Measurements from ENCODE around the gene CTSH. TPM values are rescaled to one million over a fixed set of nuclear protein-coding genes. Genes with fewer than 3 reads are reported as not detected.

The CTSH gene
- total RNA-seq, 1 donor from 2014 or later = 67.9 TPM

DNA sequence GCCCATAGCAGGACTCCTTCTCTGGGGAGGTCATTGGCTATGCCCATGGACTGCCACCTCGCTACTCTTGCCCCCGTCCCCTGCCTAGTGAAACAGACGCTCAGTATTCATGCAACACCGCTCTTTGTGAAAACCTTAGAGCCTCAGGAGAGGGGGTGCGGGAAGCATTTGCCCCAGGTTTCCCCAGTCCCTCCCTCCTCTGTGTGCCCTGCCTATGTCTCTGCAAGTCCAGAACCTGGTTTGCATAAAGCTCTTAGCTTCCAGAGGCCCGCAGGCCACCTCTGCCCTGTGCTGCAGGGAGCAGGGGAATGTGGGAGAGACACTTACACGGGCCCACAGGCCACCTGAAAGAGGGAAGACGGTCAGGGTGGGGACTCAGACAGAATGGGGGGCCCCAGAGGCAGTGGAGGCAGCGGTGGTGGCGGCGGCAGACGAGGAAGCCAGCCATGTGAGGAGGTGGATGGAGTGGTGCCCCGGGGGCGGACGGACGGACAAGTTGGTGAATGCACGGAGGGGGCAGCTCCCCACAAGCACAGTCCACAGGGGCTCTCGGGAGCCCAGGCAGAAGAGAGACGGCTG lies 33.8 kb upstream of the CTSH start:
- DNase-seq (ENCODE audit: low spot score) = no peak

DNA sequence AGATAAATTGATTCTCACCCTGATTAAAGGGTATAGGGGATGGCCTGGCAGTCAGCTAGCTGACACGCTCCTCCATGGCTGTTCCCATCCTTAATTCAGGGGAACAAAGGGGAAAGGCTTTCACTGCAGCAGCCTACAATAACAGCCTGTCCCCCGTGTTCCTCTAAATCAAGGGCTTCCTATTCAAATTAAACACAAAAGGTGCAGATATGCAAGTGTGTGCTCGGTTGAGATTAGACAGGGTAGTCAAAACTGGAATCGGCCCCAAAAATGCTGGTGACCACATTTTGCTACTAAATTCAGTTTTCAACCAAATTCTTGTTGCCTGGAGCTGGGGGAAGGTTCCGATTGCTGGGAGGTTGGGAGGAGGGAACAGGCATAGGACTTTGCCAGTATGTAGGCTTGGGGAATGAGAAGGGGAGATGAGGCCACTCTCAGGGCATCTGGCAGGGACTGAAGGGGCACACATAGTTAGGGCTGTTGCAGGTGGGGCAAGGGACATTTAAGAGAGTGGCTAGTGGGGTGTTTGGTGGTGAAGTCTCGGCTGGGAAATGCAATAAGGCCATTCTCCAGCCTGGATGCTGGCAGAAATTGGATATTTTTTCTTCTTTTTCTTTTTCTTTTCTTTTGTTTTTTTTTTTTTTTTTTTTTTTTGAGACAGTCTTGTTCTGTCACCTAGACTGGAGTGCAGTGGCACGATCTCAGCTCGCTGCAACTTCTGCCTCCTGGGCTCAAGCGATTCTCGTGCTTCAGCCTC lies 32.9 kb upstream of the CTSH start:
- no peak for DNase-seq (ENCODE audit: low spot score)

DNA sequence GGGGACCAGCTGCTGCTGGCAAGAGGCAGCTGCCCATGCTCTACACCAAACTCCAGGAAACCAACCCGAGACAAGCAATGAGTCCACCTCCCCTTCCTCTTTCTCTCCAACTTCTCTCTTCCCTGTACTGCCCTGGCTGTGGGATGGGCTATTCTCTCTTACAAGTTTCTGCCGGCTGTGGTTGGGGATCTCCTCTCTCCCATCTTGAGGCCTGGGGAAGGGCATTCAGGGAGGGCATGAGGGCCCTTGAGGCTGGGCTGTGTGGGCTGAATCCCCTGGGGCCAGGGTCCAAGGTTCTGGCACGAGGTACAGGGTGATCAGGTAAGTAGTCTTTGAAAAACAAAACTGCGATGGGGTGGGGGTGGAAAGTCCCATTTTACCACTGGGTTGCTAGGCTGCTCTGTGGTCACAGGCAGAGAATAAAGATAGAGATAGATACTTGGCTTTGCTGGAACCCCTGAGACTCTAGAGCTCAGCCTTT lies 32.3 kb upstream of the CTSH start:
- DNase-seq (ENCODE audit: low spot score) = no peak

DNA sequence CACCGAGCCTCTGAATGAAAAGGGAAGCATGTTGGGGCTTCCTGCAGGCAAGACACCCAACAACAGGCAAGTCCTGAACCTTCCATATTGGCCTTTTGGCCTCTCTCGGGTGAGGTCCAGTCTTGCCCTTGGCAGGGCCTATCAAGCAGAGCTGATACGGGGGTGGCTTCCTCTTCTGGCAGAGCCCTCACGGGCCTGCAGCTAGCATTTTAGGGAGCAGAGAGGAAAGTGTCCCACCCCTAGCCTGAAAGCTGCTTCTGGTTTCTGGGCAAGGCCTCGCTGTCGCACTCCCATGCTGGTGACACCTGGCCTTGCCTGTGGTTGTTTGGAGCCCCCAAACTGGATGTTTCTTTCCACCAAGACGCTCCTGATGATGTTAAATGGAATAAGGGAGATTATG lies 31.8 kb upstream of the CTSH start:
- DNase-seq (ENCODE audit: low spot score) = no peak

DNA sequence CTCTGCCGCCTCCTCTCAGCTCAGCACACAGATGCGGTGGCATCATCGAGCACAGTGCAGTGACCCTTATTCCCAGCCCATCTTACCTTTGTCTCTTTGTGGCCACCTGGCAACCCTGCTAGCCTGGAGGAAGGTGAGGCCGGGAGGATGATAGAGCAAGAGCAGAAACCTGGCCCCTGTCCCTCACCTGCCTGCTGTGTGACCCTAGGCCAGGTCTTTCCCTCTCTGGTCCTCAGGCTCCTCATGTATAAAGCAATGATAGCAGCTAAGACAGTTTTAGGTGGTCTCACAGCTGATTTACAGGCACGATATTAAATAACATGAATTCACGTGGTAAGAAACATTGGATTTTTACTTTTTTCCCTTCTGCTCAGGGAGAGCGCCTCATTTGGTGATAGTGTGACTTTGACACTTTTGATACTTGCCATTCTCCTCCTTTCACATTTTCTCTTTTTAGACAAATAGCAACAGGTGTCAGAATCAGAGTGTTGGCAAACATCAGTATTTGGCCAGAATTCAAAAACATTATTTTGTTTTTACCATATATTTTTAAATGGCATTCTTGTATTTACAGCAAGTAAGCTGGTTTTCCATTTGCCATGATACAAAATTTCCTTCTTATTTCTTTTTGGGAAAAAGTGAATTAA lies 29.5 kb upstream of the CTSH start:
- no peak for DNase-seq (ENCODE audit: low spot score)

DNA sequence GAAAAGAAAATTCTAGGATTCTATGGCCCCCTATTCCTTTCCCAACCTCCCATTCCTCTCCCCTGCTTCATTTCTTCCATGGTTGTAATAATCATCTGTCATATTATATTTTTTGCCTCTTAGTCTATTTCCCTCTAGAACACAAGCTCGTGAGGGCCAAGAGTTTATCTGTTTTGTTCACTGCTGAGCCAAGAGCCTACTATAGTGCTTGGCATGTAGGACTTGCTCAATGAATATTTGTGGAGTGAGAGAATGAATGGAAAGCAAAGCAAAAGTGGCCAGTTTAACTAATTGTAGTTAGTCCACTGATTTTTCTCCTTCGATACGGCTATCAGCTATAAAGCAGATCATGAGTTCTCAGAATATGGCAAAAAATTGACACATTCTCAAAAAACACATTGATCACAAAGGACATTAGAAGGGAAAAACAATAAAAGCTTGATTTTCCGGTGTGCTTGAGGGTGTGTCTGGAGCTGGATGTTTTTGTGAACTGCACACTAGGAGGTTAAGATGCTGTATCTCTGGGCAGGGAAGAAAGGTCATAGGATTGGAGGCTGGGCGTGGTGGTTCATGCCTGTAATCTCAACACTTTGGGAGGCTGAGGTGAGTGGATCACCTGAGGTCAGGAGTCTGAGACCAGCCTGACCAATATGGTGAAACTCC lies 25.0 kb upstream of the CTSH start:
- no peak for DNase-seq (ENCODE audit: low spot score)

DNA sequence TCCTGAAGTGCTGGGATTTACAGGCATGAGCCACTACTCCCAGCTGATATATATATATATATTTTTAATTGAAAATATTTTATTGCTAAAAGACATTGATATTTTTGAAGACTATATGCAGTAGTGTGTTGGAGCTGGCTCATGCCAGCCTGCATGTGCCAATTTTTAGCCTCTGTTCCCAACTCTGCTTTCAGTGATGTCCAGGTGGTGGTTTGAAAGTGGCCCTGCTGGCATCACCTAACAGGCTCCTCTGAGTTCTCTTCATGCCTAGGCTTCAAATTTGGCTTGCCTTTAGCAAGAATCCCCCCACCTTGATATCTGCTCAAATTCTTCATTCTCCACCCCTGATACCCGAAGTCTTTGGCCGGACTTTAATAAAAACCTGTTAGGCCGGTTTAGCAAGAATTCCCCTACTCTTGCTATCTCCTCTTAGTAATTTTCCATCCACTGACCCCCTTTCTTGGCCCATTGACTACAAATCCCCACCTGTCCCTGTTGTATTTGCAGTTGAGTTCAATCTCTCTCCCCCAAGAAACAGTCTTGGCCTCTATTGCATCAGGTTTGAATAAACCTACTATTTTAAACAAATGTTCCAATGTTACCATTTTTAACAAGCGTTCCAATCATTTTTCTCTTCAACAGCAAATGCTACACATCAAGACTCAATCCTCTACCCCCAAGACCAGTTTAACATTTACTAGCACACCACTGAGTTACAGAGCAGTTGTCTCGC lies 23.9 kb upstream of the CTSH start:
- DNase-seq (ENCODE audit: low spot score) = no peak

DNA sequence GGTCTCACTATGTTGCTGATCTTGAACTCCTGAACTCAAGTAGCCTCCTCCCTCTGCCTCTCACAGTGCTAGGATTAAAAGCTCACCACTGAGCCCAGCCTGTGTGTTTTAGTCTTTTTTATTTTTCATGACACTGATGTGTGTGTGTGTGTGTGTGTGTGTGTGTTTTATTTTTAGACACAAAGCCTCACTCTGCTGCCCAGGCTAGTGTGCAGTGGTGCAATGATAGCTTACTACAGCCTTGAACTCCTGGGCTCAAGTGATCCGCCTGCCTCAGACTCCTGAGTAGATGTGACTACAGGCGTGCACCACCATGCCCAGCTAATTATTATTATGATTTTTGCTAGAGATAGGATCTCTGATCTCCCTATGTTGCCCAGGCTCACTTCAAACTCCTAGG lies 23.3 kb upstream of the CTSH start:
- DNase-seq (ENCODE audit: low spot score) = no peak

DNA sequence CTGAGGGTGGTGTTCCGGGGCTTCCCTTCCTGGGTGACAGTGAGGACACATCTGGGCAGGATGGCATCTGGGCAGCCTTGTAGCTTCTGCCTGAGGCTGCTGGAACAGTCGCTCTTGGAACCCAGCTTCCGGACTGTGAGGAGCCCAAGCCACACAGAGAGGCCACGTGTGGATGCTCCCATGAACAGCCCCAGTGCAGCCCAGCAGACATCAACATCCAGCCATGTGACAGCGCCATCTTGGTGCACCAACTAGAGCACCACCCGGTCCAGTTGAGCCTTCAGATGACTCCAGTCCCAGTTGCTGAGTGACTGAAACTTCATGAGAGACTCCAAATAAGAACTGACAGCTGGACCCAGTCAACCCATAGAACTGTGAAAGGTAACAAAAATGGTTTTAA lies 15.5 kb upstream of the CTSH start:
- DNase-seq (ENCODE audit: low spot score) = no peak

DNA sequence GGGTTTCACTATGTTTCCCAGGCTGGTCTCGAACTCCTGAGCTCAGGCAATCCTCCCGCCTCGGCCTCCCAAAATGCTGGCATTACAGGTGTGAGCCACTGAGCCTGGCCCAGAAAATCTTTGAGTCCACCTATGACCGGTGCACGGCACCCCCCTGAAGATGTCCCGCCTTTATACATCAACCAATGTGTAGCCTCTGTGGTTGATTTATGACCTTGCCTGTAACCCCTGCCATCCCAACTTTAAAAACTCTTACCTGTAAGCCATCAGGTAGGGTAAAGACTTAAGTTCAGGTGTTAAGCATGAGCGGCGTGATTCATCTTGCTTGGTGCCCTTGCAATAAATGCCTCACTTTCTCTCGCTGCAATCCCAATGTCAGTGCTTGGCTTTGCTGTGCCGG lies 14.5 kb upstream of the CTSH start:
- no peak for DNase-seq (ENCODE audit: low spot score)

DNA sequence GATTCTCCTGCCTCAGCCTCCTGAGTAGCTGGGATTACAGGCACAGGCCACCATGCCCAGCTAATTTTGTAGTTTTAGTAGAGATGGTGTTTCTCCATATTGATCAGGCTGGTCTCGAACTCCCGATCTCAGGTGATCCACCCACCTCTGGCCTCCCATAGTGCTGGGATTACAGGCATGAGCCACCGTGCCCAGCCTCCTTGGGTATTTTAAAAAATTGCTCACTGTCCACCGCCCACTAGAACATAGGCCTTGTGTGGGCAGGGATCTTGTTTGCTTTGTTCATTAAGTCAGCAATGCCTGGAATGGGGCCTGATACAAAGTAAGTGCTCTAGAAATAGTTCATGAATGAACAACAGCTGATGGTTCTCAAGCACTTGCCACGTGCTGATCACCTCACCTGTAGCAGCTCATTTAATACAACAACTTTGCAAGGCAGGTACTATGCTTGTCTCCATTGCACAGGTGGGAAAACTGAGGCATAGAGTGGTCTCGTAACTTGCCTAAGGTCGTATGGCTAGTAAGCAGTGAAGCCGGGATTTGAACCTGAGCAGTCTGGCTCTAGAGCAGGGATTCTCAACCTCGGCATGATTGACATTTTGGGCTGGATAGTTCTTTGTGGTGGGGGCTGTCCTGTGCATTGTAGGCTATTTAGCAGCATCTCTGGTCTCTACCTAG lies 12.7 kb upstream of the CTSH start:
- DNase-seq (ENCODE audit: low spot score) = no peak

DNA sequence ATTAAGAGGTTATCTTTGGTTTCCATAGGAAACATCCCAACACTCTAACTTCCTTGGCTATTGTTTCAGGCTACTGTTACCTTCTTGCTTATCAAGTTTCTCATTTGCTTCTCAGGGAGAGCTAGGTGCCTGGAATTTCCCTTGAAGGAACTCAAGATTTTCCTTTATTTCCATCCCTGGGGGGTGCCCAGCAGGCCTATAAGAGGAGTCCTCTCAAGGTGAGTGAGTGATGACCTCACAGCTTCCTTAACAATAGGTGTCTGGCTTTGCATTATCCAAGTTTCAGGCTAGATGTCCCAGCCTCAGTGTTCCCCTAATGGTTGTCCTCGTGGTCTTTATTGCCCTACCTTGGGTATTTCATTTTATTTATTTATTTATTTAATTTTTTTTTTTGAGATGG lies 12.1 kb upstream of the CTSH start:
- DNase-seq (ENCODE audit: low spot score) = no peak

DNA sequence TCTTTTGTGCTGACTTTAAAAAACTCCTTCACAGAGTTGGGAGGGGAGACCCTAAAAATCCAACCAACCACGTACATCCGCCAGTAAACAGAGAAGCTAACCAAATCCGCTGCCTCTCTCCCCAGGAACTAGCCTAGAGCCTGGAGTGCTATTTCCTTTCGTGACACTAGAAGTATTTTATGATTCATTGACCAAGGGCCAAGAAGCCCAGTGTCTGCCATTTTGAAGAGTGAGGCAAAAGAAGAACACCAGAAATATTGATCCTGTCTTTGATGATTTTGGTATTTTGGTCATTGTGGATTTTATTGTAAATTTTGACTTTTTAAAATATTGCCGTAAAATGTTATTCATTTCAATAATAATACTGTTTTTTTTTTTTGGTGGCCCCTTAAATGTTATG lies 10.5 kb upstream of the CTSH start:
- no peak for DNase-seq (ENCODE audit: low spot score)

DNA sequence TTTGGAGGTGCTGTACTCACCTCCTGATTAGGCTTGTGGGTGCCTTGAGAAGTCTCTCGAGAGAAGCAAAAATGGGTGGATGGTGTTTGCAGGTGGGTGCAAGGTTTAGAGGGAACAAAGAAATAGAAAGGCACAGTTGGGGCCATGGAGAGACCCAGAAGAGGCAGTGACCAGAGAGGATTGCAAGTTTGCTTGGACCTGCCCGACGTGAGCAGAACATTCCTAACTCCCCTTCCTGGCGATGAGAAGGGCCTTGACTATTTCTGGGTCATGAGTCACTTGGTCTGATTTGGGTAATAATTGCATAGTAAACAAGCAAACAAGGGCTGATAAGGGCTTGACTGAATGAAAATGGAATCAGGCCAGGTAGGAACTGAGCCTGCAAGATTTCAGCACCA lies 7.0 kb upstream of the CTSH start:
- DNase-seq (ENCODE audit: low spot score) = no peak

DNA sequence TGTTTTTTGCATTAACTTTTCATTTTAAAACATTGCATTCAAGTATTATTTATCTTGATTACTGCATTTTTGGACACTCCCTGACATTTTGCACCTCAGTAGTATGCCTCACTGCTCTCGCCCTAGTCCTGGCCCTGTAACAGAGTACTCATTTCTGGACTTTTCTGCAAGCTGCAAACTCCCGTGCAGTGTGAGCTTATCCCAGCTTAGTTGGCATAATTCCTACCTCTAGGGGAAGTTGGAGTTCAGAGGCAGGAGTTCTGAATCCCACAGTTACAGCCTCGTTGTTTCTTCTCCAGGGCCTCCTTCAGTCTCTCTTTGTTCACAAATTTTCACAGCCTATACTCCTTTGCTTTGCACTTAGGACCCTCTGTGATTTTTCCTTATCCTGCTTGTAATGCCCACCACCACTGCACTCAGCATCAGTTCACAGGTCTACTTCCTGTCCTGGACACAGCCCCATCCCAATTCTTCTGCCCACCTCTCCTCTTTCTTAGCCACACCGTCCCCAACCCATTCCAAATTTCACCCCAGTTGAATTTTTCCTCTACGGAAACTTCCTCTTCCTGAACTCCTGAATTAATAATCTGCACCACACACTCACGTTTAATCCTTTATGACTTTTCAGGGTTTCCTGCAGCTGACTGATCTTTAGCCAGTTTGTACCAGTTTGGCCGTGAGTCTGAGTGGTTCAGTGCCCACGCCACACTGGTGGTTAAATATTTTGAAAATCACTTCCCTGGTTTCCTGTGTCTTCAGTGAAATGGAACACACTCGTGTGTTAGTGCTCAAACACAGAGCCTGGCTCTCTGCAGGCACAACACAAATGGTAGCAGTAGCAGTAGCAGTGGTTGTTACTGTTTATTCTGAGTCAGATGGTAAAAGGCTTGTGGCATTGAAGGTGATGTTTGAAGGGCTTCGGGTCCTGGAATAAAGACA lies 6.3 kb upstream of the CTSH start:
- DNase-seq (ENCODE audit: low spot score) = no peak

DNA sequence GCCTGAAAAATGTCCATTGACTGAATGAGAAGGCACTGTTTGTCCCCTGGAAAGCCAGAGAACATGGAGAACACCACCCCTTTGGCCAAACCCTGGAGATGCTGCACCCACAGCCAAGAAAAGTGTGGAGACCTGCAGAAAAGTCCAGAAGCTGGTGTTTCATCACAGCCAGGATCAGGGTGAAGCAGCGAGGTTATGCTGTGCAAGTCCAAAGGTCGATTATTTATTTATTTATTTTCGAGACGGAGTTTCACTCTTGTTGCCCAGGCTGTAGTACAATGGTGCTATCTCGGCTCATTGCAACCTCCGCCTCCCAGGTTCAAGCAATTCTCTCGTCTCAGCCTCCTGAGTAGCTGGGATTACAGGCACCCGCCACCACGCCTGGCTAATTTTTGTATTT lies 5.5 kb upstream of the CTSH start:
- no peak for DNase-seq (ENCODE audit: low spot score)

DNA sequence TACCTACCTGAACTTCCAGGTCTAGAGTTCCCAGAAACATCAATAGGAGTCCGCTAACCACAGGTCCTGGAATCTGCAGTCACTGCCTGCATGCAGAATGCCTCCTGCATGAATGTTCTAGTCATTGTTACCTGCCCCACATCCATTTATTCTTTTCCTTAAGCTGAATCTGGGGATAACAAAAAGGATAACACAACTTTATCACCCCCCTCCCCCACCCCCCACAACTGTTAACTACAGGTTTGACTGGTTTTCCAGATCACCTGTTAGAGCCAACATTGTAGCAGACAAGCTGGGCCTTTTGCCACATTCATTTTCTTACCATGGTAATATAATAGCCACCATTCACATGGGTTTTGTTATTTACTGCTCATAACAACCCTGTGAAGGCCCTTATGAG lies 4.6 kb upstream of the CTSH start:
- DNase-seq (ENCODE audit: low spot score) = no peak

DNA sequence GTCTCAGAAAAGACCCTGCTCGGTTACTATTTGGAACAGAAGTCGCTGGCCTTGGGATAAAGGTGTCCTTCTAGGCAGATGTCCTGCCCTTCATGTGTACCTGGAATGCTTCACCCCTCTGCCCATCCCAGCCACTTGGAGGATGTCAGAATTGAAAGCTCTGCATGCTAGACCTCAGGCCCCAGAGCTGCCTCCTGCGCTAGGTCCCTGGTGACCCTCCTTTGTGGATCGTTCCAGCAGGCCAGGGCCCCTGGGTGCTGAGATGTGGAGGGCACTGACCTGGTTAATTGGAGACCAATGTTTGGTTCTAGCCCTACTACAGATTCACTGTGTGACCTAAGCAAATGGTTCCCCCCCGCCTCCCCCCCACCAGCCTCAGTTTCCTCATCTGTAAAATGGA lies 2.7 kb upstream of the CTSH start:
- no peak for DNase-seq (ENCODE audit: low spot score)

DNA sequence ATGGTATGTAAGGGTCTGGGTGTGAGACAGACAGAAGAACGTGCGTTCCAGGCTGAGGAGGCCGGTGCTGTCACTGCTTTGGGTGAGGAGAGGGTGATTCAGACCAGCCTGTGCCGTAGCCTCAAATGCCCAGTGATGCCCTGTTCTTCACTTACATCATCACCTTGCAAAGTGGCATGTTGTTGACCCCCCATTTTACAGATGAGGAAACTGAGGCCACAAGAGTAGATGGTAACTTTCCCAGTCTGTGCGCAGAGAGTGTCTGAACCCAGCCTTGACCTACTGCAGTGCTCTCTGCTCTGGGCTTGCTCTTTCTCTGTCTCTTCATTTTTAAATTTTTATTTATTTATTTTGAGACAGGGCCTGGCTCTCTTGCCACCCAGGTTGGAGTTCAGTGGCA lies 1.6 kb upstream of the CTSH start:
- no peak for DNase-seq (ENCODE audit: low spot score)

DNA sequence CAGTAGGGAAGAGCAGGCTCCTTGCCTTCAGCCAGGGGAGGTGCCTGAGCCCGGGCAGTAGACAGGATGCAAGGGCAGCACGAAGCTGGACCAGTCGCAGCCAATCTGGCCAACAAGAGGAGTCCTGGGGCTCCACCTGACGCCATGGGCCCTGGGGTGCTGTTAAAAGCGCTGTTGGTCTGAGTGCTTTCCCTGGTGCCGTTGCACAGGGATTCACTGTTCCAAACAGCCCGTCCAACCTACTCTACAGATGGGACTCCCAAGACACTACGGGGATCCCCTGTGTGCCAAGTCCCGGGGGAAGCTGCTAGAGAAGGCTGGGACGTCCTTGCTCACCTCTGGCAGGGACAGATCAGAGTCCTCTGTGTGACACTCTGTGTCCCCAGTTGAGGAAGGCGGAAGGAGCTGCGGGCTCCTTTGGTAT lies 632 bp downstream of the CTSH start:
- no peak for DNase-seq (ENCODE audit: low spot score)
